ENCODE data around the gene THUMPD3. TPM values are rescaled to one million over a fixed set of nuclear protein-coding genes. Genes with fewer than 3 reads are reported as not detected.

The THUMPD3 gene
- total RNA-seq, 2 experiments from 2014 or later, result 74.2 to 78.0 TPM

DNA sequence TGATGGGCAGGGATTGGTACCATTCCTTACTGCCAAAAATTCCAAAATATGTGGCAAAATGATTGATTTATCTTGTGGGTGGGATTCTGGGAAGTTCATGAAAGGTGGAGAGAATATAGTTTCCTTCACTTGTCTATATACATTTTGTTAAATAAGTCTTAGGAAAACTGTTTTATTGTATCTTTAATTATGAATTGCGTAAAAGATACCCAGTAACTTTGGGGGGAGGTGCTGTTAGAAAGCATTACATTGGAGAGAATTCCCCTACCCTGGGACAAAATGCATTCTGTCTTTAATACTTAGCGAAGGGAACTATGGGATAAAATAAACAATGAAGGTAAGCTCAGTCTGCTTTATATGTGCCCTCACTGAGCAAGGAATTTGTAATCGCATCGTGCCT lies 39.1 kb downstream of the THUMPD3 start:
- Mint-ChIP-seq H3K4me1 (ENCODE audit: low read depth) (peaks cover 85% of the 10 kb centered on the region), H3K9me3 (no peaks in the 10 kb centered on the region), H3K36me3 (ENCODE audit: low read depth) (peaks cover 15% of the 10 kb centered on the region), H3K4me3 (peak overlapping the region; percentile 65), H3K27me3 (no peaks in the 10 kb centered on the region), H3K27ac (peak overlapping the region; percentile 65)
- no peak for ATAC-seq (ENCODE audit: poor library complexity)
- Histone ChIP-seq H3K4me1 (ENCODE audit: insufficient read depth, low read length) (peaks cover 27% of the 10 kb centered on the region), H3K27ac (ENCODE audit: low read depth in 1 of 2, low read length in 2 of 2) (no peak overlapping the region), H3K9me3 (ENCODE audit: control insufficient read depth in 1 of 2, insufficient read depth in 1 of 2, low read length in 2 of 2) (no peaks in the 10 kb centered on the region), H3K36me3 (ENCODE audit: insufficient read depth, low read length) (no peaks in the 10 kb centered on the region), H3K4me3 (ENCODE audit: low read length) (no peak overlapping the region), H3K27me3 (ENCODE audit: control insufficient read depth in 1 of 2, insufficient read depth in 2 of 2, low read length in 2 of 2) (no peaks in the 10 kb centered on the region)
- ChIA-PET POLR2A (interaction anchor here (1.1 to 1.2 kb wide), 2 partner anchors 8 to 39 kb away, joined by 3 to 4 read pairs; partner anchors contain the start of gene THUMPD3), CTCF (interaction anchor here (1.5 to 1.6 kb wide), 2 partner anchors 14 to 49 kb away, joined by 5 to 6 read pairs; no protein-coding TSS in a partner anchor)
- TF ChIP-seq, protein P1, sequence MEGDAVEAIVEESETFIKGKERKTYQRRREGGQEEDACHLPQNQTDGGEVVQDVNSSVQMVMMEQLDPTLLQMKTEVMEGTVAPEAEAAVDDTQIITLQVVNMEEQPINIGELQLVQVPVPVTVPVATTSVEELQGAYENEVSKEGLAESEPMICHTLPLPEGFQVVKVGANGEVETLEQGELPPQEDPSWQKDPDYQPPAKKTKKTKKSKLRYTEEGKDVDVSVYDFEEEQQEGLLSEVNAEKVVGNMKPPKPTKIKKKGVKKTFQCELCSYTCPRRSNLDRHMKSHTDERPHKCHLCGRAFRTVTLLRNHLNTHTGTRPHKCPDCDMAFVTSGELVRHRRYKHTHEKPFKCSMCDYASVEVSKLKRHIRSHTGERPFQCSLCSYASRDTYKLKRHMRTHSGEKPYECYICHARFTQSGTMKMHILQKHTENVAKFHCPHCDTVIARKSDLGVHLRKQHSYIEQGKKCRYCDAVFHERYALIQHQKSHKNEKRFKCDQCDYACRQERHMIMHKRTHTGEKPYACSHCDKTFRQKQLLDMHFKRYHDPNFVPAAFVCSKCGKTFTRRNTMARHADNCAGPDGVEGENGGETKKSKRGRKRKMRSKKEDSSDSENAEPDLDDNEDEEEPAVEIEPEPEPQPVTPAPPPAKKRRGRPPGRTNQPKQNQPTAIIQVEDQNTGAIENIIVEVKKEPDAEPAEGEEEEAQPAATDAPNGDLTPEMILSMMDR (IDR thresholded peaks at IDR 0.05), result no peak
- intact Hi-C loops (cut with DNase I, micrococcal nuclease), result loop anchor here in 1 of 2 experiments (2.0 kb wide), 1 partner anchor 19 kb away; no protein-coding TSS in a partner anchor
- no peak for DNase-seq

GRCh38 chr3:9402410-9403228 lies 39.8 kb downstream of the THUMPD3 start:
- H3K4me1 Mint-ChIP-seq (ENCODE audit: low read depth), result peaks cover 90% of the 10 kb centered on the region
- CTCF ChIA-PET, result interaction anchor here (1.5 to 1.6 kb wide), 2 partner anchors 13 to 49 kb away, joined by 5 to 6 read pairs; no protein-coding TSS in a partner anchor

DNA sequence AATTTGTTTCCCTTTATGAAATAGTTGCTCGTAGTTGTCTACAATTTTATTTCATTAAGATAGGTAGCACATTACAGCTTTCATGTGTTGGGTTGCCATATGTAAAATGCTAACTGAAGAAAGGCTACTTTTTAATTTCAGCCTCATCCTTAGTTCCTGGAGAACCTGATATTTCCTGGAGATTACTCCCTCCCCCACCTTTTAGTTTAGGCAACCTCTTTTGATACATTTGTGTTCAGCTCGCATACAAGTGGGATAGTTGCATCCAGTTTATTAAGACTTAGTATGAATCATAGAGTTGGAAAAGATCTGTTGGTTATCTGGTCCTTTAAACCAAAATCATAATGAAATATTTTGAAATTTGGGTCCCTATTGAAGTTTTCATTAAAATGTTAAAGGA lies 40.6 kb downstream of the THUMPD3 start:
- CTCF ChIA-PET, result interaction anchor here (1.5 to 1.6 kb wide), 2 partner anchors 13 to 50 kb away, joined by 5 to 6 read pairs; no protein-coding TSS in a partner anchor
- TF ChIP-seq, protein P1 (IDR thresholded peaks at IDR 0.05), result no peak
- H3K27ac ChIP-seq (ENCODE audit: low read depth in 1 of 2, low read length in 2 of 2), result no peak overlapping the region

More at GRCh38 chr3:9402410-9403228, 39.8 kb downstream of the THUMPD3 start:
- no peak overlapping the region for H3K4me3 ChIP-seq (ENCODE audit: low read length)
- H3K36me3 ChIP-seq (ENCODE audit: insufficient read depth, low read length), result no peaks in the 10 kb centered on the region
- H3K4me1 ChIP-seq (ENCODE audit: insufficient read depth, low read length), result peaks cover 30% of the 10 kb centered on the region
- no peaks in the 10 kb centered on the region for H3K27me3 ChIP-seq (ENCODE audit: control insufficient read depth in 1 of 2, insufficient read depth in 2 of 2, low read length in 2 of 2)
- no peak overlapping the region for H3K27ac ChIP-seq (ENCODE audit: low read depth in 1 of 2, low read length in 2 of 2)
- ATAC-seq (ENCODE audit: poor library complexity), result no peak
- no peaks in the 10 kb centered on the region for H3K9me3 ChIP-seq (ENCODE audit: control insufficient read depth in 1 of 2, insufficient read depth in 1 of 2, low read length in 2 of 2)
- DNase-seq, result no peak
- TF ChIP-seq, protein P1 (IDR thresholded peaks at IDR 0.05), result no peak
- Mint-ChIP-seq H3K27me3 (no peaks in the 10 kb centered on the region), H3K9me3 (no peaks in the 10 kb centered on the region), H3K36me3 (ENCODE audit: low read depth) (peaks cover 15% of the 10 kb centered on the region), H3K27ac (peak overlapping the region; percentile 65), H3K4me3 (peak overlapping the region; percentile 65)
- intact Hi-C loops (cut with DNase I, micrococcal nuclease), result loop anchor here in 1 of 2 experiments (2.0 kb wide), 1 partner anchor 18 kb away; no protein-coding TSS in a partner anchor
- POLR2A ChIA-PET, result interaction anchor here (0.9 to 1.4 kb wide), 4 partner anchors 9 to 247 kb away, joined by 3 to 4 read pairs (median 3); partner anchors contain the start of genes MTMR14 and THUMPD3

More for the DNA sequence above, 40.6 kb downstream of the THUMPD3 start:
- peaks cover 33% of the 10 kb centered on the region for H3K4me1 ChIP-seq (ENCODE audit: insufficient read depth, low read length)
- DNase-seq (no peak), ATAC-seq (ENCODE audit: poor library complexity) (no peak)
- peaks cover 95% of the 10 kb centered on the region for H3K4me1 Mint-ChIP-seq (ENCODE audit: low read depth)
- peak overlapping the region; percentile 65 for H3K27ac Mint-ChIP-seq
- no peaks in the 10 kb centered on the region for H3K27me3 ChIP-seq (ENCODE audit: control insufficient read depth in 1 of 2, insufficient read depth in 2 of 2, low read length in 2 of 2)
- H3K36me3 Mint-ChIP-seq (ENCODE audit: low read depth), result peaks cover 11% of the 10 kb centered on the region
- no peaks in the 10 kb centered on the region for H3K27me3 Mint-ChIP-seq
- no peaks in the 10 kb centered on the region for H3K9me3 ChIP-seq (ENCODE audit: control insufficient read depth in 1 of 2, insufficient read depth in 1 of 2, low read length in 2 of 2)
- no peak overlapping the region for H3K4me3 Mint-ChIP-seq
- no peaks in the 10 kb centered on the region for H3K9me3 Mint-ChIP-seq
- intact Hi-C loops (cut with DNase I, micrococcal nuclease), result loop anchor here in 1 of 2 experiments (2.0 kb wide), 1 partner anchor 17 kb away; no protein-coding TSS in a partner anchor
- H3K4me3 ChIP-seq (ENCODE audit: low read length), result no peak overlapping the region
- H3K36me3 ChIP-seq (ENCODE audit: insufficient read depth, low read length), result no peaks in the 10 kb centered on the region
- POLR2A ChIA-PET, result interaction anchor here (1.4 kb wide), 1 partner anchor 246 kb away, joined by 3 read pairs; the partner anchor contains the start of gene MTMR14
